GM19193 (cell line): Measurements from ENCODE around the gene PC.

Source experiments
- POLR2A ChIP-seq: IDR thresholded peaks from 4 replicates; pipeline ENCODE4 v1.6.1; 2011; ENCODE audit not compliant: insufficient read depth, insufficient read length; ENCODE audit errors: extremely low read depth

PC gene

DNA sequence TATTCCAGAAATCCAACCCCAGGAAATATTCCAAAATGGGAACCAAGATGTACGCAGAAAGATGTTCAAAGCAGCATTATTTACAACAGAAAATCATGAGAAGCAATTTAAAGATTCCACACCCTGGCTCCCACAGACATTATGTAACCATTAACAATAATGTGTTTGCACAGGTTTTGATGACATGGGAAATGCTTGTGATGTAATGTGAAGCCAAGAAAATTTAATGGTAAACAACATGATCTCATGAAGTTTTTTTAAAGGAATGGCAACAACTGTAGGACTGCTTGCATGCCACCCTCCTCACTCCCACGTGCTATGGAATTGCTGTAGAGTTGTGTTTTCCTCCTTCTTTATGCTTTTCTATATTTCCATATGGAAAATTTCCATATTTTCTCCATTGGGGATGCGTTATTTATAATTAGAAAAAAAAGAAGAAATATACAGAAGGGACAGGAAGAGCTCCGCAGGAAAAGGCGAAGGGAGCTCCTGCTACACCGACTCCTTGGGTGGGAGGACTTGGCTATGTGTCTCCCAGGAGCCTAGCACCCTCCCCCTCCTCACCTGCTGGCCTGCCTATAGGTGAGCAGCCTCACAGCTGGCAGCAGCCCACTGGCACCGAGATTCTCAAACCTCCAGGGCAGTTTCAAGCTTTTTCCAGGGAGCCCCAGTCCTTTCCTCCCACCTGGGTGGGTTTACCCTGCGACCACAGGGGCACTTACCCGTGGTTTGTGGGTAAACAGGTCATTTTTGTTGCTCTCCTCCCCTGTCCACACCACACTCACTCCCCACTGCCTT, 80.4 kb downstream of the PC start:
- no peak for TF ChIP-seq POLR2A

DNA sequence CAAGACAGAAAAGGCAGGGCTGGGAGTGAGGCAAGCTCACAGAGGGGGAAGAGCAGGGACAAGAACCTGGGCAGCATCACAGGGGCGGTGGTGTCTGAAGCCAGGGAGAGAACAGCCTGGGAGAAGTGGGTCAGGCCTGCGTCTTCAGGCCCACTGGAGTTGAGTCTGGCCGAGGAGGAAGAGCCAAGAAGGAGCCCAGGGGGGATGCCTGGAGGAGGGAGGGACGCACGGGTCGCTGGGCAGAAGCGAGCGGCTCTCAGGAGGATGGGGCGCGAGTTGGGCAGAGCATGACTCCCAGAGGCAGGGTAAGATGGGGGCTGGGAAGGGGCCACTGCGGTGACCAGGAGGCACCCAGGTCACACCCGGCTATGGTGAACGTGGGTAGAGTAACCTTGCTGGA, 82.8 kb downstream of the PC start:
- no peak for TF ChIP-seq POLR2A

DNA sequence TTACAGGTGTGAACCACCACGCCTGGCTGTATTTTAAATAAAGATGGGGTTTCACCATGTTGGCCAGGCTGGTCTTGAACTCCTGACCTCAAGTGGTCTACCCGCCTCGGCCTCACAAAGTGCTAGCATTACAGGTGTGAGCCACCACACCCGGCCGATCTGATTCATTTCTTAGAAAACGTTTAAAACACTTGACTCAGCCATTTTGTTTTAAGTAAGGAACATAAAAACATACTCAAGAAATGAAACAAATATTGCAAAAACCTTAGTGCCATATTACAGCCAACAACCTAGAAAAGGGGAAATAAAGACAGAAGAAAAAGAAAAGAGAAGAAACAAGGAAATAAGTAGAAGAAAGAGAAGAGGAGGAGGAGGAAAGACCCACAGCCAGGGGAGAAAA, 84.0 kb downstream of the PC start:
- TF ChIP-seq POLR2A: no peak

DNA sequence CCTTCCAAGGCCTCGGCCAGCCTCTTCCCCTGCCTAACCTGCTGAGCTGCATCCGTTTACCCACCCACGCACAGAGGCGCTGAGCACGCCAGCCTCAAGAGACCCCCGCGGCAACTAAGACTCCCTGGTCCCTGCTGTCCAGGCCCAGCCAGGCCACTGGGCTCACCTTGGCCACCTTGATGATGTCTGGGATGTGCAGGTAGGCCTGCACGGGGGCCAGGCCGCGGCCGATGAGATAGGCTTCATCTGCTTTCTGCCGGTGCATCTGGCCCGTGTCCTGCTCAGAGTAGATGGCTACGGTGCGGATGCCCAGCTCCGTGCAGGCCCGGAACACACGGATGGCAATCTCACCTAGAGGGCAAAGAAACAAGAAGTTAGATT, 86.7 kb downstream of the PC start:
- TF ChIP-seq POLR2A: no peak

DNA sequence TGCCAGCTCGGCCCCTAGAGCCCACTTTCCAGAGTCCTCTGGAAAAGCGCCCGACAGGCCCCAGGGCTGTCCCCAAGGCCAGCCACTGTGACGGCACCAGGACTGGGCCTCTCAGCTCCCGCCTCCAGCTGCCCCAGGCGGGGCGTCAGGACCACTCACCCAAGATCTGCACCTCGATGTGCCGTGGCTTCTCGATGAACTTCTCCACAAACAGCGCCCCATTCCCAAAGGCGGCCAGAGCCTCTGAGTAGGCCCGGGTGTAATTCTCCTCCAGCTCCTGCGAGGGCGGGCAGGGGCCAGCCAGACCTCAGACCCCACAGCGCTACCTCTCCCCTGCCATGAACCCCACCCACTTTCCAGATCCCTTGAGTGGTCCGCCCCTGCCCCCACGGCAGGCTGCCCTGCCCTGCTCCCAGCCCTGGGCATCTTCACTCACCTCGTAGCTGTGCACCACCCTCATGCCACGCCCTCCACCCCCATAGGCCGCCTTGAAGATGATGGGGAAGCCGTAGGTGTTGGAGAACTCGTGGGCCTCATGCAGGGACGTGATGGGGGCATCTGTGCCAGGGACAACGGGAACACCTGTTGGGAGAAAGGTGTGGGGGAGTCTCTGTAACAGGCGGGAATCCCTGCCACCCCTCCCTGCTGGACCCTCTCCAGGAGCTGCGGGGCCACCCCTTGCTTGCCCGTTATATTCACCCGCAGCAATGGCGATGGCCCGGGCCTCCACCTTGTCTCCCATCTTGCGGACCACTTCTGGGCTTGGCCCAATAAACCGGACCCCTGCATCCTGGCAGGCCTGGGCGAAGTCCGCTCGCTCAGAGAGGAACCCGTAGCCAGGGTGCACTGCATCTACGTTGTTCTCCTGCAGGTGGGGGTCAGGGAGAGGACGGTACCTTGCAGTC, 87.3 kb downstream of the PC start:
- TF ChIP-seq POLR2A: no peak

DNA sequence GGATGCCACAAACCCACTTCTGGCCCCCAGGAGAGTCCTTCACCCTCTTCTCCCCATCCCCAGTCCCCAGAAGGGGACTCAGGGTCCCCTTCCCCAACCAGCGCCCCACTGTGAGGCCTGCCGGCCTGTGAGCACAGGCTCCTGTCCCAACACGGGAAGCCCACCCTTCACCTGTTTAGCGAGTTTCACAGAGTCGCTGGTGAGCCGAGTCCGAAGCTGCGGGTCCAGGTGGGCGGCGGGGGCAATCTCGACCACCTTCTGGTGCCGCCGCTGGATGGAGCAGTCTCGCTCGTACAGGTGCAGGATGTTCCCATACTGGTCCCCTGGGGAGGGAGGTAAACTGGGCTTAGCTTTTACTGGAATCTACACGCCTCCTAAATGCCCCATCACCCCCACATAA, 88.1 kb downstream of the PC start:
- TF ChIP-seq POLR2A: no peak

DNA sequence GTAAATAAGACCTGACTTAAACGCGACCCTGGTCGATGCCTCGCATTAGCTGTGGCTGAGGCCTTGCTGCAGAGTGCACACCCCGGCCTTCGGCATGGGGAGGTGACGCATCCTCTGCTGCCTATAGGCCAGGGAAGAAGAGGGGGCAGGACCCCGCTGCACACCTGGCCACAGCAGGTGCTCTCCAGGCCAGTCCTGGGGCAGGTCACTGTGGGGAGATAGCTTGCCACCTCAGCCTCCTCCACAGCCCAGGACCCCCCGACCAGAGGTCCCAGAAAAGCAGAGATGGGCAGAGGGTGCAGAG, 88.7 kb downstream of the PC start:
- no peak for TF ChIP-seq POLR2A

DNA sequence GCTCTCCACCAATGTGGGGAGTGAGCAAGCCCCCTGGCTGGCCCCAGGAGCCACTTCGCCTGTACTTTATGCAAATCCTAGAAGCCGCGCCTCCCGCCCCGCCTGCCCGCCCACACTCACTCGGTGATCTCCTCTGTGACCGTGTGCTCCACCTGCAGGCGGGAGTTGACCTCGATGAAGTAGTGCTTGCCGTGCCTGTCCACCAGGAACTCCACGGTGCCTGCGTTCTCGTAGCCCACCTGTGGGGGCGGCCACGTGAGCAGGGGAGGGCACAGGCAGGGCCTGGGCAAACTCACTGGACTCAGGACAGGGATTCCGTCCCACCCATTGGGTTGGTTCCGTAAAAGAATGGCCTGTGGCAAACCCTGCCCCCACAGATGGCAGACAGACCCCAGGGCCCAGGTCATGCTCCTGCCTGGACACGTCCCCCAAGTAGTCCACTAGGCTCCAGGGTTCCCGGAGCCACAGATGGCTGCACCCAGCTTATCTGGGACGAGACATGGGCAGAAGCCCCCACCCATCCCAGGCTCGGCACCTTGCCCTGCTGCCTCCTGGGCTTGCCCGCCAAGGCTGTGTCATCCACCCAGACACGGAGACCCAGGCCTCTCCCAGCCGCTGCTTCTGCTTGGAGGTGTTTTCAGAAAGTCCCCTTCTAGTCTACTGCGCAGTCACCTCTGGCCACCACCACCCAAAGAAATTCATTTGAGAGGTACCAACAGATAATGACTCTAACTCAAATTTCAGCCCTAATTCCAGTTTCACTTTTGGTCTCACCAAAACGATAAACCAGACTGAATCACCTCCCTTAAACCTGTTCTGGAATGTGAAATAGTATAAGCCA, 89.2 kb downstream of the PC start:
- TF ChIP-seq POLR2A: no peak

DNA sequence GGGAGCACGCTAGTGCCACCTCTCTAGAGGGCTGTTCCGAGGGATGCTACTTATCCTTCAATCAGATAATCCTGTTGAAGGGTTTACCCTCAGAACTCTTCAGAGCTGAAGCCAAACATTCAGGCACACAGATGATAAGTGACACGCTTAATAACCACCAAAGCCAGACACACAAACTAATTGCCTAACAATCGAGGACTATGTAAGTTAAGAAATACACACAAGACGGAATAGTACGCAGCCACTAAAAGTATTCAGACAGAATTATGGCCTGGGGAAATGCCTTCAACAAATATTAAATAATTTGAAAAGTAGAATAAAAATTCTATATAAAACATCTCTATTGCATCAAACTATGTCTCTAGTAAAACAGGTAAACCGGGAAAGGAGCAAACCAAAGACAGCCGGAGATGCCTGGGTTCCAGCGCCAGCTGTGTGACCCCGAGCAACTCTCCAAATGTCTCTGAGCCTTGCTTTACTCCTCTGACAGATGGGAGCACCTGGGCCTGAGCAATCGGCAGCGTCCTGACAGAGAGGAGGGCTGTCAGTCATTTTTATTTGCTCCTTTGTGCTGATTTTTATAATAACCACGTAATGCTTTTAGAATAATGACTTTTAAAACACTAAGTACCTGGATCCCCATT, 90.0 kb downstream of the PC start:
- no peak for TF ChIP-seq POLR2A

DNA sequence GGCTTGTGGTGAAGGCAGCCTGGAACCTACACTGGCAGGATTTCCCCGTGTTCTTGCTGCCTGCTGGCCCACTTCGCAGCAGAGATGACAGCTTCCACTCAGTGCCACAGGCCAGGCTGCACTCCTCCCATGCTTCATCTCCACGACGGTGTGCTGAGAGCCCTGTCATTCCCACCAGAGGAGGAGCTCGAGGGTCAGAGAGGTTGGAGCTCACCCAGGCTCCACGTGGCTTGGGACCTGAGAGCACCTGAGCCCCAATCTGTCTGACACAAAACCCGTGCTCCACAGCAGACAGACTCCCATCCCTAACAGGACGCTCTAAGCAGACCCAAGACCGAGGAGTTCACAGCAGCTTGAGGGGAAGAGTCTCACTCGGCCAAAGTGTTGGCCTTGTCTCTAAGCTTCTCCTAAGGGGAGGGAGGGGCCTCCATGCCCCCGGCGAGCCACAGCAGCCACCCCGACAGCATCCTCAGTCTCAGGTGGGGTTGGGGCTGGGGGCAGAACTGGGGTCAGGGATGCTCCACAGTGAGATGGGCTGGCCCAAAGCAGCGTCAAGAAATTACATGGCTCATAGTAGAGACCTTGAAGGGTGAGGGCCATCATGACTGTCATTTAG, 90.7 kb downstream of the PC start:
- TF ChIP-seq POLR2A: no peak

DNA sequence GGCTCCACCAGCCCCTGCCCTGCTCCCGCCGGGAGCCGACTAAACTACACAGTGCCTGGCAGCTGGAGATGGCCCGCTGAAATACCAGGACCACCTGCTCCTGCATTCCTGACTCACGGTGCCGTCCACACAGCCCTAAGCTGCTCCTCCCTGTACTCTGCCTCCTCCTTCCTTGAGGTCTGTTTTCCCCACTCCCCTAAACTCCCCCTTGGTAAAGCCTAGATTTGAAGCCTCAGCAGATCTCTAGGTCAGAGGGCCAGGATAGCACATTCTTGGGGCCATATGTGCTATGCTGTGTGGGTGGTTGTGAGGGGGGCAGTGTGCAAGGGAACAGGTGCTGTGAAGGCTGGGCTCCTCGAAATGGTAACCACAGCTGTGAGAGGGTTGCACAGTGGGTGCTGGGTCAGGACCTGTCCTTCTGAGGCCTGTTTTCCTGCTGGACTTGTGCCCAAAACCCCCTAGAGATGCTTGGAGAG, 91.6 kb downstream of the PC start:
- no peak for TF ChIP-seq POLR2A

DNA sequence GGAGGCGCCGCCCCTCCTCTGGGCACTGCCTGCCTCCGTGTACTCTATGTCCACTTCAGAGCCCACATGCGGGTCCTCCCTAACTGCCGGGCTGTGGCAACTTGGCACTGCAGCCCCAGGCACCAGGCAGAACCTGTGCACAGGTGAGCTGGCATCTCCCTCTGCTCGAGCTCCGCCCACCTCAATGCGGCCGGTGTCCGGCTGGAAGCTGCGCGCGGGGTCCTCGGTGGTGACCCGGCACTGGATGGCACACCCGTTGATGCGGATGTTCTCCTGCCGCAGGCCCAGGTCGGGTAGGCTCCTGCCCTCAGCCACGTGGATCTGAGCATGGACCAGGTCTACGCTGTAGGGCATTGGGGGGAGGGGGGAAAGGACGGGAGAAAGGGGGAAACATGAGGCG, 92.2 kb downstream of the PC start:
- no peak for TF ChIP-seq POLR2A

DNA sequence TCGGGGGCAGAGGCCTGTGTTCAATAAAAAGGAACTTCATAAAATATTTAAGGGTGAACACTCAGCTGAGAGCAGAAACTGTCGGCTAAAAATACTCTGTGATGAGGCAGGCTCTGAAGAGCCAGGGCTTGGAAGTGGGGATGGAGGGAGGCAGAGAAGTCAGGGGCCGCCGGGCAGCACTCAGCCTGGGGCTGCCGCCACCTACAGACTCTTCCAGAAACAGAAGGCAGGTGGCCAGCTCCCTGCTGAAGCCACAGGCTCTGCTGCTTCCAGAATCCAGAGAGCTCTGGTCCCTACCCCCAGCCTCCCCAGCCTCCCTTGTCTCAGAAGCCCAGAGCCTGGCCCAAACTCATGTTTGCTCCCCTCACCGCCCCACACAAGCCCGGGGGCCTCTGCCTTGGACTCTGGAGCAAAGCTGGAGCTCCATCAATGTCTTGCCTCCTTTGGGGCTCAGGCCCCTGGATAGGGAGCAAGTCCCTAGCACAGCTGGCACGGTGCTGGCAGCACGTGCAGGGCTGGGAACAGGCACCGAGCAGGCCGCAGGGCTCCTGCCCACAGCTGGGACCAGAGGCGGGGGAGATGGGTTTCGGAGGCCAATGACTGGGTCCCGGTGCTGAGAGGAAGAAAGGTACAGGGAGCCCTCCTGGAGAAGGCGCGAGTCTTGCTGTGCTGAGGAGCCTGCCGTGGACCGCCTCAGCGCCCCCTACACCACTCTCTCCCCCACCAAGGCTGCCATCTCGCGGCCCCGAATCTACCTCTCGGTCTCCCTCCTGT, 93.1 kb downstream of the PC start:
- no peak for TF ChIP-seq POLR2A
